Measurements from ENCODE around the gene KRT32. TPM values are rescaled to one million over a fixed set of nuclear protein-coding genes. Genes with fewer than 3 reads are reported as not detected.

KRT32 gene
- total RNA-seq, 1 donor from 2014 or later = not detected

Other genes with a start within 250 kb of the KRT32 start
- not detected in 2 replicates for gene KRTAP9-2, start 240.7 kb downstream of the KRT32 start, total RNA-seq
- not detected in 2 replicates for gene KRTAP9-3, start 234.9 kb downstream of the KRT32 start, total RNA-seq
- gene KRTAP9-8, start 229.4 kb downstream of the KRT32 start, total RNA-seq = not detected in 2 replicates
- not detected in 2 replicates for gene KRTAP9-4, start 217.7 kb downstream of the KRT32 start, total RNA-seq
- gene KRTAP9-9, start 212.0 kb downstream of the KRT32 start, total RNA-seq = not detected in 2 replicates
- gene KRTAP9-6, start 202.0 kb downstream of the KRT32 start, total RNA-seq = not detected in 2 replicates
- gene KRTAP9-7, start 191.7 kb downstream of the KRT32 start, total RNA-seq = not detected in 2 replicates
- gene KRTAP29-1, start 164.5 kb downstream of the KRT32 start, total RNA-seq = not detected in 2 replicates
- gene KRTAP16-1, start 158.1 kb downstream of the KRT32 start, total RNA-seq = not detected in 2 replicates
- gene KRTAP17-1, start 151.7 kb downstream of the KRT32 start, total RNA-seq = not detected in 2 replicates
- not detected in 2 replicates for gene KRT33A, start 116.6 kb downstream of the KRT32 start, total RNA-seq
- not detected in 2 replicates for gene KRT33B, start 97.6 kb downstream of the KRT32 start, total RNA-seq
- not detected in 2 replicates for gene KRT34, start 85.1 kb downstream of the KRT32 start, total RNA-seq
- gene KRT31, start 69.8 kb downstream of the KRT32 start, total RNA-seq = not detected in 2 replicates
- gene KRT37, start 42.8 kb downstream of the KRT32 start, total RNA-seq = not detected in 2 replicates
- gene KRT38, start 26.4 kb downstream of the KRT32 start, total RNA-seq = not detected in 2 replicates
- not detected in 2 replicates for gene KRT35, start 13.8 kb upstream of the KRT32 start, total RNA-seq
- gene KRT36, start 22.5 kb upstream of the KRT32 start, total RNA-seq = not detected in 2 replicates
- gene KRT13, start 38.2 kb upstream of the KRT32 start, total RNA-seq = not detected in 2 replicates
- gene KRT15, start 51.5 kb upstream of the KRT32 start, total RNA-seq = not detected in 2 replicates
- not detected in 2 replicates for gene KRT19, start 60.9 kb upstream of the KRT32 start, total RNA-seq
- gene KRT9, start 104.7 kb upstream of the KRT32 start, total RNA-seq = not detected in 2 replicates
- not detected in 2 replicates for gene KRT14, start 119.5 kb upstream of the KRT32 start, total RNA-seq
- gene KRT16, start 145.4 kb upstream of the KRT32 start, total RNA-seq = not detected in 2 replicates
- 0.86 TPM in 1 of 2 replicates, not detected in the other for gene KRT17, start 157.2 kb upstream of the KRT32 start, total RNA-seq
- gene EIF1, start 221.5 kb upstream of the KRT32 start, total RNA-seq = 751 and 753 TPM in 2 replicates
- gene GAST, start 244.9 kb upstream of the KRT32 start, total RNA-seq = not detected in 2 replicates